ENCODE measurements around the gene TNRC18. TPM values are rescaled to one million over a fixed set of nuclear protein-coding genes. Genes with fewer than 3 reads are reported as not detected.

The TNRC18 gene
- total and polyA plus RNA-seq, 9 of the 15 experiments (the other 6 are each of a cell fraction or from before 2014, with no cell fraction given) = 0.03 to 43.2 (median 18.0) TPM

DNA sequence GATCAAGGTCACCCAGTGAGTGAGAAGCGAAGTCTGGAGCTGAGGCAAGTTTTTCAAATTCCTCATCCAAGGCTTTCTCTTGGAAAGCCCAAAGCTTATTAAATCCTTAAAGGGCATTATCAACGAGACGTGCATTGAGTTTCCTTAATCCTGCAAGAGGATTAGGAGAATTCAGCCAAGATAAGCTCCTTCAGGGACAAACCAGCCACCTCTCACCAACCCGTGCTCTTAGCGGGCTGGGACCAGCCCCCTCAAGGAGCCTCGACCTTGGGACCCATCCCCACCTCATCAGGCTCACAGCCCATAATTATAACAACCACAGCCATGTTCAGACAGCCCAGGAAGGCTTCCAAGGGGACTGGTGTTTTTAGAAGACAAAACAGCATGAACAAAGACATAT, 152.8 kb downstream of the TNRC18 start:
- H3K27ac ChIP-seq (ENCODE audit: extremely low read depth, low read depth, low read length) = no peak overlapping the region
- FAIRE-seq (no peak), DNase-seq (ENCODE audit: extremely low read depth in 1 of 4, low spot score in 3 of 4) (no peak), ATAC-seq (no peak)
- H3K36me3 ChIP-seq (ENCODE audit: control insufficient read depth, insufficient read depth, low read length) = no peaks in the 10 kb centered on the region
- intact Hi-C loops (cut with micrococcal nuclease) = no loop called here
- ChIA-PET POLR2A (no interaction called here), CTCF (ENCODE audit: low intra/inter-chr PET ratio) (no interaction called here)
- no peaks in the 10 kb centered on the region for H3K9me1 ChIP-seq (ENCODE audit: control insufficient read depth, insufficient read depth, low read length)
- no TSS peak for BruUV-seq (replicated peaks)
- TF ChIP-seq, protein P1, sequence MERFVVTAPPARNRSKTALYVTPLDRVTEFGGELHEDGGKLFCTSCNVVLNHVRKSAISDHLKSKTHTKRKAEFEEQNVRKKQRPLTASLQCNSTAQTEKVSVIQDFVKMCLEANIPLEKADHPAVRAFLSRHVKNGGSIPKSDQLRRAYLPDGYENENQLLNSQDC (CRISPR knock-in tag; IDR thresholded peaks at IDR 0.05) = no peak
- TF ChIP-seq, protein P2, sequence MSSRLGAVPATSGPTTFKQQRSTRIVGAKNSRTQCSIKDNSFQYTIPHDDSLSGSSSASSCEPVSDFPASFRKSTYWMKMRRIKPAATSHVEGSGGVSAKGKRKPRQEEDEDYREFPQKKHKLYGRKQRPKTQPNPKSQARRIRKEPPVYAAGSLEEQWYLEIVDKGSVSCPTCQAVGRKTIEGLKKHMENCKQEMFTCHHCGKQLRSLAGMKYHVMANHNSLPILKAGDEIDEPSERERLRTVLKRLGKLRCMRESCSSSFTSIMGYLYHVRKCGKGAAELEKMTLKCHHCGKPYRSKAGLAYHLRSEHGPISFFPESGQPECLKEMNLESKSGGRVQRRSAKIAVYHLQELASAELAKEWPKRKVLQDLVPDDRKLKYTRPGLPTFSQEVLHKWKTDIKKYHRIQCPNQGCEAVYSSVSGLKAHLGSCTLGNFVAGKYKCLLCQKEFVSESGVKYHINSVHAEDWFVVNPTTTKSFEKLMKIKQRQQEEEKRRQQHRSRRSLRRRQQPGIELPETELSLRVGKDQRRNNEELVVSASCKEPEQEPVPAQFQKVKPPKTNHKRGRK (tag; IDR thresholded peaks at IDR 0.05) = no peak
- TF ChIP-seq YBX1 (IDR thresholded peaks at IDR 0.05) (no peak), GTF2F1 (IDR thresholded peaks at IDR 0.05; ENCODE audit: low read depth, low read length) (no peak), MBD2 (IDR thresholded peaks at IDR 0.05; ENCODE audit: borderline replicate concordance, low read depth) (no peak), DACH1 (IDR thresholded peaks at IDR 0.05; ENCODE audit: partially characterized antibody) (no peak), KDM1A (IDR thresholded peaks at IDR 0.05) (no peak), ZNF507 (tag; conservative IDR thresholded peaks at IDR 0.05) (no peak), CAMTA2 (CRISPR knock-in tag; conservative IDR thresholded peaks at IDR 0.05) (no peak), SRSF3 (IDR thresholded peaks at IDR 0.05; ENCODE audit: insufficient read depth, low read length) (no peak), POLR2A (conservative IDR thresholded peaks at IDR 0.05) (no peak), SMC3 (conservative IDR thresholded peaks at IDR 0.05; ENCODE audit: insufficient read depth, low read depth, low read length) (no peak), FUS (optimal IDR thresholded peaks at IDR 0.05; ENCODE audit: low read depth, low read length) (no peak), MIER1 (IDR thresholded peaks at IDR 0.05; ENCODE audit: low read depth) (no peak), SIN3A (IDR thresholded peaks at IDR 0.05; ENCODE audit: borderline replicate concordance in 2 of 2, control insufficient read depth in 1 of 2, low read depth in 2 of 2, low read length in 2 of 2) (no peak), GTF2E2 (tag; IDR thresholded peaks at IDR 0.05) (no peak)
- TF ChIP-seq, protein P3, sequence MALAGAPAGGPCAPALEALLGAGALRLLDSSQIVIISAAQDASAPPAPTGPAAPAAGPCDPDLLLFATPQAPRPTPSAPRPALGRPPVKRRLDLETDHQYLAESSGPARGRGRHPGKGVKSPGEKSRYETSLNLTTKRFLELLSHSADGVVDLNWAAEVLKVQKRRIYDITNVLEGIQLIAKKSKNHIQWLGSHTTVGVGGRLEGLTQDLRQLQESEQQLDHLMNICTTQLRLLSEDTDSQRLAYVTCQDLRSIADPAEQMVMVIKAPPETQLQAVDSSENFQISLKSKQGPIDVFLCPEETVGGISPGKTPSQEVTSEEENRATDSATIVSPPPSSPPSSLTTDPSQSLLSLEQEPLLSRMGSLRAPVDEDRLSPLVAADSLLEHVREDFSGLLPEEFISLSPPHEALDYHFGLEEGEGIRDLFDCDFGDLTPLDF (CRISPR knock-in tag; IDR thresholded peaks at IDR 0.05) = no peak
- H3K9me3 ChIP-seq (replicated peaks; ENCODE audit: control insufficient read depth, insufficient read depth, low read depth, low read length) = no peaks in the 10 kb centered on the region
- H3K4me2 ChIP-seq (ENCODE audit: insufficient read depth, low read length) = no peak overlapping the region
- no peak overlapping the region for H3K9ac ChIP-seq (ENCODE audit: insufficient read depth in 1 of 2, low read depth in 2 of 2, low read length in 2 of 2)
- 0 out of 2 replicates have a peak, but pooled peaks cover 7% of the 10 kb centered on the region for H4K20me1 ChIP-seq (replicated peaks; ENCODE audit: control insufficient read depth, insufficient read depth, low read length)
- in situ Hi-C loops (cut with MboI) = no loop called here
- H3K27me3 ChIP-seq (ENCODE audit: control insufficient read depth in 2 of 2, insufficient read depth in 2 of 2, low read length in 2 of 2) = peaks cover 4 to 40% of the 10 kb centered on the region in 2 experiments; a peak in 4 of 5 replicates
- peaks cover 0 to 8% of the 10 kb centered on the region in 2 experiments; a peak in 2 of 5 replicates for H3K4me1 ChIP-seq (replicated peaks in 1 of 2; ENCODE audit: control insufficient read depth in 2 of 2, insufficient read depth in 2 of 2, low read length in 2 of 2)
- no peak overlapping the region for H3K4me3 ChIP-seq
- H3K79me2 ChIP-seq (ENCODE audit: control insufficient read depth, insufficient read depth, low read length) = no peaks in the 10 kb centered on the region
- no peak overlapping the region for H2AFZ ChIP-seq (ENCODE audit: low read depth, low read length)
- 3% methylated on average over 6 of the region's 6 CpGs for WGBS (ENCODE audit: insufficient coverage, low coverage, missing lambda C conversion rate)
